ENCODE data around the gene HTRA3.

Gene HTRA3

GRCh38 chr4:8281519-8282133 is 12.1 kb downstream of the HTRA3 start (continued):
- TF ChIP-seq, protein P1, sequence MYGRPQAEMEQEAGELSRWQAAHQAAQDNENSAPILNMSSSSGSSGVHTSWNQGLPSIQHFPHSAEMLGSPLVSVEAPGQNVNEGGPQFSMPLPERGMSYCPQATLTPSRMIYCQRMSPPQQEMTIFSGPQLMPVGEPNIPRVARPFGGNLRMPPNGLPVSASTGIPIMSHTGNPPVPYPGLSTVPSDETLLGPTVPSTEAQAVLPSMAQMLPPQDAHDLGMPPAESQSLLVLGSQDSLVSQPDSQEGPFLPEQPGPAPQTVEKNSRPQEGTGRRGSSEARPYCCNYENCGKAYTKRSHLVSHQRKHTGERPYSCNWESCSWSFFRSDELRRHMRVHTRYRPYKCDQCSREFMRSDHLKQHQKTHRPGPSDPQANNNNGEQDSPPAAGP (tag by site-specific recombination; IDR thresholded peaks at IDR 0.05), result no peak
- TF ChIP-seq HOXA7 (CRISPR knock-in tag; IDR thresholded peaks at IDR 0.05; ENCODE audit: borderline replicate concordance) (no peak), ZBTB26 (tag by site-specific recombination; optimal IDR thresholded peaks at IDR 0.05) (no peak), ZXDB (tag by site-specific recombination; IDR thresholded peaks at IDR 0.05) (no peak)

DNA sequence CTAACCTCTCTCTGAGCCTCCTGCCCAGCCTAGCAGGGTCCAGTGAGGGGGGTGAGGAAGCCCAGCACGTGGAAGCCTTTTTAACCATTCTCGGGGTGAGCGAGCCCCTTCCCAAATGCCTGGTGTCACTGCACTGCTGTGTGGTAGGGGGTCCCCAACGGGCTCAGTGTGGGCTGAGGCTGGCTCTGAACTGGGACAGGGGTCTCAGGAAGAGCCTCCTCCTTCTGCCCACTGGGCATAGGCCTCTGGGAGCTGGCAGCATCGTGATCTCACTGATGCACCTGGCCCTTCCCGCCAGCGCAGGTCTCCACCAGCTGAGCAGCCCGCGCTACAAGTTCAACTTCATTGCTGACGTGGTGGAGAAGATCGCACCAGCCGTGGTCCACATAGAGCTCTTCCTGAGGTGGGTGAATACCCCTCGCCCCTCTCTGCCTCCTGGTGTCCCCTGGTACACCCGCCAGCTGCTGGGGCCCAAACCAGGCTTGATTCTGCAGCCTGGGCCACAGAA is 12.6 kb downstream of the HTRA3 start:
- H3K9me3 ChIP-seq (ENCODE audit: control insufficient read depth, insufficient read depth, low read depth, low read length), result no peaks in the 10 kb centered on the region
- H3K4me3 ChIP-seq (ENCODE audit: low read depth, low read length), result no peak overlapping the region
- POLR2A ChIA-PET, result no interaction called here
- TF ChIP-seq, protein P2, sequence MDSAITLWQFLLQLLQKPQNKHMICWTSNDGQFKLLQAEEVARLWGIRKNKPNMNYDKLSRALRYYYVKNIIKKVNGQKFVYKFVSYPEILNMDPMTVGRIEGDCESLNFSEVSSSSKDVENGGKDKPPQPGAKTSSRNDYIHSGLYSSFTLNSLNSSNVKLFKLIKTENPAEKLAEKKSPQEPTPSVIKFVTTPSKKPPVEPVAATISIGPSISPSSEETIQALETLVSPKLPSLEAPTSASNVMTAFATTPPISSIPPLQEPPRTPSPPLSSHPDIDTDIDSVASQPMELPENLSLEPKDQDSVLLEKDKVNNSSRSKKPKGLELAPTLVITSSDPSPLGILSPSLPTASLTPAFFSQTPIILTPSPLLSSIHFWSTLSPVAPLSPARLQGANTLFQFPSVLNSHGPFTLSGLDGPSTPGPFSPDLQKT (IDR thresholded peaks at IDR 0.05; ENCODE audit: borderline replicate concordance, low read depth, low read length), result no peak
- TF ChIP-seq BCL11A (tag by site-specific recombination; IDR thresholded peaks at IDR 0.05; ENCODE audit: low read depth), result no peak
- no peak for TF ChIP-seq OSR2 (tag by site-specific recombination; IDR thresholded peaks at IDR 0.05)
- TF ChIP-seq ZNF670 (tag by site-specific recombination; IDR thresholded peaks at IDR 0.05; ENCODE audit: low read depth), result no peak
- no peak overlapping the region for H3K27ac ChIP-seq (ENCODE audit: extremely low read depth, low read depth, low read length)
- CTCF ChIA-PET, result no interaction called here
- H3K4me1 ChIP-seq (ENCODE audit: control insufficient read depth, insufficient read depth, low read length), result no peaks in the 10 kb centered on the region
- H3K36me3 ChIP-seq (ENCODE audit: control insufficient read depth in 2 of 2, insufficient read depth in 1 of 2, low read length in 2 of 2), result no peaks in the 10 kb centered on the region

GRCh38 chr4:8282742-8283141 is 13.2 kb downstream of the HTRA3 start:
- Histone ChIP-seq H3K9me3 (ENCODE audit: control insufficient read depth, insufficient read depth, low read depth, low read length) (no peaks in the 10 kb centered on the region), H3K4me1 (ENCODE audit: control insufficient read depth, insufficient read depth, low read length) (no peaks in the 10 kb centered on the region), H3K36me3 (ENCODE audit: control insufficient read depth in 2 of 2, insufficient read depth in 1 of 2, low read length in 2 of 2) (no peaks in the 10 kb centered on the region), H3K4me3 (ENCODE audit: low read depth, low read length) (no peak overlapping the region), H3K27ac (ENCODE audit: extremely low read depth, low read depth, low read length) (no peak overlapping the region)
- ChIA-PET POLR2A (no interaction called here), CTCF (no interaction called here)
- TF ChIP-seq ZNF404 (tag by site-specific recombination; IDR thresholded peaks at IDR 0.05) (no peak), ZNF302 (tag by site-specific recombination; IDR thresholded peaks at IDR 0.05; ENCODE audit: low read depth) (no peak), ZXDB (tag by site-specific recombination; IDR thresholded peaks at IDR 0.05) (no peak), ZNF391 (tag by site-specific recombination; IDR thresholded peaks at IDR 0.05; ENCODE audit: borderline replicate concordance, low read depth) (no peak), ZNF292 (tag by site-specific recombination; IDR thresholded peaks at IDR 0.05; ENCODE audit: borderline replicate concordance, low read depth) (no peak), ZBTB20 (tag by site-specific recombination; IDR thresholded peaks at IDR 0.05) (no peak), ZNF792 (tag by site-specific recombination; IDR thresholded peaks at IDR 0.05) (no peak), ZNF791 (tag by site-specific recombination; IDR thresholded peaks at IDR 0.05) (no peak), IKZF3 (tag by site-specific recombination; IDR thresholded peaks at IDR 0.05) (no peak), ZIC2 (tag by site-specific recombination; IDR thresholded peaks at IDR 0.05) (no peak), ZBTB8A (tag by site-specific recombination; IDR thresholded peaks at IDR 0.05) (no peak), ZNF426 (tag by site-specific recombination; IDR thresholded peaks at IDR 0.05) (no peak), ZBTB1 (tag by site-specific recombination; IDR thresholded peaks at IDR 0.05) (no peak), ZNF544 (tag by site-specific recombination; IDR thresholded peaks at IDR 0.05) (no peak)

All from HEK293 (cell line).